DND-41 (cell line): Measurements from ENCODE around the gene KIAA0408.

ENCODE experiments used
- ATAC-seq: fragments of 200-7000 bp; cut with Tn5 transposase; 3 replicates; pipeline ENCODE4 v1.9.1; 2021; ENCODE audit warnings: low read depth; ENCODE audit not compliant: insufficient read depth
- DNase-seq: peaks from one replicate; pipeline ENCODE4 v3.0.0-alpha.2; 2020
- H2AFZ ChIP-seq: 2 replicates; pipeline ENCODE4 v1.6.0; 2012; ENCODE audit warnings: low read depth, low read length
- H3K27ac ChIP-seq: 2 replicates; pipeline ENCODE4 v1.5.1; 2012; ENCODE audit warnings: low read length, inconsistent platforms
- H3K27me3 ChIP-seq: fragments of 200-600 bp; sonication (generic); 2 replicates; pipeline ENCODE4 v1.6.0; 2012; ENCODE audit warnings: low read length, mild to moderate bottlenecking, inconsistent platforms; ENCODE audit not compliant: insufficient read depth, poor library complexity
- H3K36me3 ChIP-seq: 2 replicates; pipeline ENCODE4 v1.5.1; 2012; ENCODE audit warnings: low read length, inconsistent platforms; ENCODE audit not compliant: insufficient read depth
- H3K4me1 ChIP-seq: 2 replicates; pipeline ENCODE4 v1.5.1; 2012; ENCODE audit warnings: mild to moderate bottlenecking, low read length; ENCODE audit not compliant: insufficient read depth
- H3K4me2 ChIP-seq: 2 replicates; pipeline ENCODE4 v1.6.0; 2012; ENCODE audit warnings: mild to moderate bottlenecking, moderate library complexity, low read length, inconsistent platforms; ENCODE audit not compliant: insufficient read depth
- H3K4me3 ChIP-seq, 2 experiments: fragments of 200-600 bp in 1 of 2; shearing (Covaris generic) in 1 of 2; 2 replicates each; pipeline ENCODE4 v1.5.1; 2012 to 2016; ENCODE audit warnings: inconsistent platforms in 2 of 2, low read length in 2 of 2, mild to moderate bottlenecking in 2 of 2, low read depth in 1 of 2, moderate library complexity in 1 of 2
- H3K79me2 ChIP-seq: 2 replicates; pipeline ENCODE4 v1.6.0; 2012; ENCODE audit warnings: low read length, inconsistent platforms; ENCODE audit not compliant: insufficient read depth
- H3K9ac ChIP-seq: 2 replicates; pipeline ENCODE4 v1.6.0; 2012; ENCODE audit warnings: low read depth, mild to moderate bottlenecking, inconsistent platforms, low read length, moderate library complexity
- H3K9me3 ChIP-seq: 2 replicates; pipeline ENCODE4 v1.5.1; 2012; ENCODE audit warnings: low read length, moderate library complexity, mild to moderate bottlenecking, inconsistent platforms; ENCODE audit not compliant: insufficient read depth, severe bottlenecking
- H4K20me1 ChIP-seq: 2 replicates; pipeline ENCODE4 v1.6.0; 2012; ENCODE audit warnings: low read length; ENCODE audit not compliant: insufficient read depth
- EZH2 ChIP-seq: IDR thresholded peaks from 3 replicates; pipeline ENCODE4 v1.6.1; 2012; ENCODE audit warnings: borderline replicate concordance, low read depth, mild to moderate bottlenecking, moderate library complexity, low read length, inconsistent platforms; ENCODE audit not compliant: severe bottlenecking
- TF ChIP-seq, protein P1 (sequence below): IDR thresholded peaks from 2 replicates; pipeline ENCODE4 v1.5.1; 2012; ENCODE audit warnings: borderline replicate concordance, low read length, moderate library complexity, mild to moderate bottlenecking; ENCODE audit not compliant: poor library complexity, severe bottlenecking; ENCODE audit errors: extremely low read depth

KIAA0408 gene

DNA sequence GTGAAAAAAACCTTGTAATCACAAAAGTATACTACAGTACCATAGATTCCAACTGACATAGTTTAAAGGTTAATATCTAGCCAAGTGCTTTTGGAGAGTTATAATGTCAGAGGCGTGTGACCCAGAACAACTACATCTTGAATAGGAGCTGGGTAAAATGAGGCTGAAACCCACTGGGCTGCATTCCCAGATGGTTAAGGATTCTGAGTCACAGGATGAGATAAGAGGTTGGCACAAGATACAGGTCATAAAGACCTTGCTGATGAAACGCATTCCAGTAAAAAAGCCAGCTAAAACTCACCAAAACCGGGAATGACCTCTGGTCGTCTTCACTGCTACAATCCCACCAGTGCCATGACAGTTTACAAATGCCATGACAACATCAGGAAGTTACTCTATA, 22.4 kb upstream of the KIAA0408 start:
- H3K4me1 ChIP-seq: peaks cover 18% of the 10 kb centered on the region
- no peaks in the 10 kb centered on the region for H4K20me1 ChIP-seq
- ATAC-seq: no peak
- H3K79me2 ChIP-seq: no peaks in the 10 kb centered on the region
- DNase-seq: no peak
- no peak overlapping the region for H3K9ac ChIP-seq
- no peak overlapping the region for H3K4me3 ChIP-seq
- H3K27me3 ChIP-seq: no peaks in the 10 kb centered on the region
- no peak overlapping the region for H2AFZ ChIP-seq
- H3K4me2 ChIP-seq: no peak overlapping the region
- TF ChIP-seq, protein P1, sequence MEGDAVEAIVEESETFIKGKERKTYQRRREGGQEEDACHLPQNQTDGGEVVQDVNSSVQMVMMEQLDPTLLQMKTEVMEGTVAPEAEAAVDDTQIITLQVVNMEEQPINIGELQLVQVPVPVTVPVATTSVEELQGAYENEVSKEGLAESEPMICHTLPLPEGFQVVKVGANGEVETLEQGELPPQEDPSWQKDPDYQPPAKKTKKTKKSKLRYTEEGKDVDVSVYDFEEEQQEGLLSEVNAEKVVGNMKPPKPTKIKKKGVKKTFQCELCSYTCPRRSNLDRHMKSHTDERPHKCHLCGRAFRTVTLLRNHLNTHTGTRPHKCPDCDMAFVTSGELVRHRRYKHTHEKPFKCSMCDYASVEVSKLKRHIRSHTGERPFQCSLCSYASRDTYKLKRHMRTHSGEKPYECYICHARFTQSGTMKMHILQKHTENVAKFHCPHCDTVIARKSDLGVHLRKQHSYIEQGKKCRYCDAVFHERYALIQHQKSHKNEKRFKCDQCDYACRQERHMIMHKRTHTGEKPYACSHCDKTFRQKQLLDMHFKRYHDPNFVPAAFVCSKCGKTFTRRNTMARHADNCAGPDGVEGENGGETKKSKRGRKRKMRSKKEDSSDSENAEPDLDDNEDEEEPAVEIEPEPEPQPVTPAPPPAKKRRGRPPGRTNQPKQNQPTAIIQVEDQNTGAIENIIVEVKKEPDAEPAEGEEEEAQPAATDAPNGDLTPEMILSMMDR: no peak
- TF ChIP-seq EZH2: no peak
- H3K27ac ChIP-seq: no peak overlapping the region
- no peaks in the 10 kb centered on the region for H3K9me3 ChIP-seq
- H3K36me3 ChIP-seq: no peaks in the 10 kb centered on the region

DNA sequence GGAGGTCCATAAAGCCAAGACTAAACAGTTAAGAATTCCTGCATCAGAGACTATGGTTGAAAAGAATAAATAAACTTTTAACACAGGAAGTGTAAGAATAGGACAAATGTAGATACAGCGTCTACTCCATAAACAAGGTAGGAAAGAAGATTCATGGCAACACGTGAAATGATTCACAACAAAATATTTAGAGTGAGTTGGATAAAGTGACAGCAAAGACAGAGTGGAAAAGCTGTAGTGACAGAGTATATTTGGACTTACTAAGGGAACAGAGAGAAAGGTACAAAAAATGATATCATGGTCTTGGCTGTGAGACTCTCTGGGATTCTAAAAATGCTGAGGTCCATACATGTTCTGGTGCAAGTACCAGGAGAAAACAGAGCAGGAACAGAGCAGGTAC, 21.9 kb upstream of the KIAA0408 start:
- no peak overlapping the region for H3K27ac ChIP-seq
- no peak overlapping the region for H3K9ac ChIP-seq
- TF ChIP-seq, protein P1: no peak
- TF ChIP-seq EZH2: no peak
- no peak overlapping the region for H3K4me2 ChIP-seq
- H3K4me1 ChIP-seq: peaks cover 18% of the 10 kb centered on the region
- no peaks in the 10 kb centered on the region for H3K36me3 ChIP-seq
- no peak overlapping the region for H3K4me3 ChIP-seq
- ATAC-seq (no peak), DNase-seq (no peak)
- no peaks in the 10 kb centered on the region for H3K9me3 ChIP-seq
- no peaks in the 10 kb centered on the region for H4K20me1 ChIP-seq
- H3K79me2 ChIP-seq: no peaks in the 10 kb centered on the region
- H3K27me3 ChIP-seq: no peaks in the 10 kb centered on the region
- no peak overlapping the region for H2AFZ ChIP-seq

DNA sequence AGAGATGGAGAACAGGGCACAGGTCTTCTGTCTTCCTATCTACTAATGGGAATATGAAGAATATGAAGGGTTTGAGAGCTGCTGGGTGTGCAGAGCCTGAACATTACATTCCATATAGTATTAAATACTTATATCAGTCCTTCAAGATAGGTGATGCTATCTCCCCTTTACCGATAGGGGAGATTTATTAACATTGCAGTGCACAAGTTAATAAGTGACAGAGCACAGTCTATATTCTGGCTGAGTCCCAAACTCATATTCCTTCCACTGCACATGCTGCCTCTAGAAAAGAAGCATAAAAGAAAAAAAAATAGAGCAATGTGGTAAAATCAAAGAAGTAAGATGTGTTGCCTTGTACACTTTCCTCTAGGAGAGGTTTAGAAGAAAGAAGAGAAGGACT, 18.5 kb upstream of the KIAA0408 start:
- TF ChIP-seq EZH2: no peak
- TF ChIP-seq, protein P1: no peak
- Histone ChIP-seq H3K9ac (no peak overlapping the region), H4K20me1 (no peaks in the 10 kb centered on the region), H3K4me2 (no peak overlapping the region), H3K9me3 (no peaks in the 10 kb centered on the region), H3K27me3 (no peaks in the 10 kb centered on the region), H3K27ac (no peak overlapping the region), H3K79me2 (no peaks in the 10 kb centered on the region), H3K4me1 (no peaks in the 10 kb centered on the region), H3K36me3 (0 out of 2 replicates have a peak, but pooled peaks cover 4% of the 10 kb centered on the region), H2AFZ (no peak overlapping the region), H3K4me3 (no peak overlapping the region)
- ATAC-seq: no peak
- no peak for DNase-seq

DNA sequence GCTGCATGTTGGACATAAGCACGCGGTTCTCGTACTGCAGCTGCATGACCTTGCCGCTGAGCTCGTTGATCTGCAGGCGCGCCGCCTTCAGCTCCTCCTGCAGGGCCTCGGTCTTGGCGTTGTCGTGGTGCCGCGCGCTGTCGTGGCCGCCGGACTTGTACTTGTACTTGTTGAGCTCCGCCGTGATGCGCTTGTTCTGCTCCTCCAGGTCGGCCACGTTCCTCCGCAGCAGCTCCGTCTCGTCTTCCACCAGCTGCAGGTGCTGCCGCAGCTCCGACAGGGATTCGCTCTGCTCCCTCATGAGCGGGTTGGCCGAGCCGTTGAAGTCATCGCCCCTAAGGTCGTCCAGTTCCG, 16.6 kb upstream of the KIAA0408 start:
- Histone ChIP-seq H3K4me1 (no peaks in the 10 kb centered on the region), H3K9ac (no peak overlapping the region), H3K27me3 (no peaks in the 10 kb centered on the region), H2AFZ (no peak overlapping the region), H3K27ac (no peak overlapping the region), H3K79me2 (no peaks in the 10 kb centered on the region), H3K4me3 (no peak overlapping the region), H3K4me2 (no peak overlapping the region), H3K36me3 (0 out of 2 replicates have a peak, but pooled peaks cover 4% of the 10 kb centered on the region), H3K9me3 (no peaks in the 10 kb centered on the region), H4K20me1 (no peaks in the 10 kb centered on the region)
- TF ChIP-seq, protein P1: no peak
- no peak for TF ChIP-seq EZH2
- ATAC-seq: no peak
- no peak for DNase-seq
